ENCODE measurements around the gene SLC38A6. TPM values are rescaled to one million over a fixed set of nuclear protein-coding genes. Genes with fewer than 3 reads are reported as not detected.

SLC38A6 gene
- total RNA-seq, 2 experiments from 2014 or later: 15.8 to 16.8 TPM

- ChIA-PET CTCF (ENCODE audit: unreplicated experiment) (no interaction called here), POLR2A (no interaction called here)
- intact Hi-C loops (cut with micrococcal nuclease; ENCODE audit: unreplicated experiment): no loop called here
- Histone ChIP-seq H3K36me3 (ENCODE audit: insufficient read depth, low read length) (no peaks in the 10 kb centered on the region), H3K9me3 (ENCODE audit: low read length) (no peaks in the 10 kb centered on the region), H3K79me2 (ENCODE audit: insufficient read depth, low read depth, low read length) (no peaks in the 10 kb centered on the region), H3K27ac (ENCODE audit: low read depth, low read length, poor library complexity, severe bottlenecking) (no peak overlapping the region), H3K9me2 (ENCODE audit: insufficient read depth, low read length) (no peaks in the 10 kb centered on the region), H3K4me2 (ENCODE audit: low read length) (no peak overlapping the region), H3K4me3 (ENCODE audit: low read depth, low read length, poor library complexity, severe bottlenecking) (no peak overlapping the region), H2AFZ (ENCODE audit: low read length) (no peak overlapping the region), H3K4me1 (ENCODE audit: insufficient read depth, low read length, poor library complexity, severe bottlenecking) (peaks cover 7% of the 10 kb centered on the region), H4K20me1 (ENCODE audit: insufficient read depth, low read length) (no peaks in the 10 kb centered on the region)
- TF ChIP-seq, protein P1, sequence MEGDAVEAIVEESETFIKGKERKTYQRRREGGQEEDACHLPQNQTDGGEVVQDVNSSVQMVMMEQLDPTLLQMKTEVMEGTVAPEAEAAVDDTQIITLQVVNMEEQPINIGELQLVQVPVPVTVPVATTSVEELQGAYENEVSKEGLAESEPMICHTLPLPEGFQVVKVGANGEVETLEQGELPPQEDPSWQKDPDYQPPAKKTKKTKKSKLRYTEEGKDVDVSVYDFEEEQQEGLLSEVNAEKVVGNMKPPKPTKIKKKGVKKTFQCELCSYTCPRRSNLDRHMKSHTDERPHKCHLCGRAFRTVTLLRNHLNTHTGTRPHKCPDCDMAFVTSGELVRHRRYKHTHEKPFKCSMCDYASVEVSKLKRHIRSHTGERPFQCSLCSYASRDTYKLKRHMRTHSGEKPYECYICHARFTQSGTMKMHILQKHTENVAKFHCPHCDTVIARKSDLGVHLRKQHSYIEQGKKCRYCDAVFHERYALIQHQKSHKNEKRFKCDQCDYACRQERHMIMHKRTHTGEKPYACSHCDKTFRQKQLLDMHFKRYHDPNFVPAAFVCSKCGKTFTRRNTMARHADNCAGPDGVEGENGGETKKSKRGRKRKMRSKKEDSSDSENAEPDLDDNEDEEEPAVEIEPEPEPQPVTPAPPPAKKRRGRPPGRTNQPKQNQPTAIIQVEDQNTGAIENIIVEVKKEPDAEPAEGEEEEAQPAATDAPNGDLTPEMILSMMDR (conservative IDR thresholded peaks at IDR 0.05; ENCODE audit: low read length): no peak
- TF ChIP-seq EZH2phosphoT487 (IDR thresholded peaks at IDR 0.05; ENCODE audit: borderline replicate concordance, low read depth, low read length): no peak
- no peak for DNase-seq (ENCODE audit: low spot score)
- no TSS peak for BruUV-seq (replicated peaks)
Observed at GRCh38 chr14:60935319-60935718, 45.7 kb upstream of the SLC38A6 start.

GRCh38 chr14:60943637-60944032 lies 37.4 kb upstream of the SLC38A6 start:
- intact Hi-C loops (cut with micrococcal nuclease; ENCODE audit: unreplicated experiment): no loop called here

DNA sequence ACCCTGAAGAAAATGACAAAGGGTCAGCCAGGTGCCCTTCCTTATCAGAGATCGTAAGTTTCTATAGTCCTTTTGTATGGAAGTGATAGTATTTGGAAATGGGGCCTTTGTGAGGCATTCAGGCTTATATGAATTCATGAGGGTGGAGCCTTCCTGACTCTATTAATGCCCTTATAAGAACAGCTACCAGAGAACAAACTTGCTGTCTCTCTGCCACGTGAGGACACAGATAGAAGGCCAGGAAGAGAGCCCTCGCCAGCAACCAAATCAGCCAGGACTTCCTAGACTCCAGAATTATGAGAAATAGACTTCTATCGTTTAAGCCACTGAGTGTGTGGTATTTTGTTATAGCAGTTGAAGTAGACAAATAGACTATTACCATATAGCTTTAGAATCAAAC lies 36.8 kb upstream of the SLC38A6 start:
- no peak for DNase-seq (ENCODE audit: low spot score)
- ChIA-PET CTCF (ENCODE audit: unreplicated experiment) (no interaction called here), POLR2A (no interaction called here)
- Histone ChIP-seq H3K4me3 (ENCODE audit: low read depth, low read length, poor library complexity, severe bottlenecking) (no peak overlapping the region), H4K20me1 (ENCODE audit: insufficient read depth, low read length) (no peaks in the 10 kb centered on the region), H3K79me2 (ENCODE audit: insufficient read depth, low read depth, low read length) (no peaks in the 10 kb centered on the region), H3K9me3 (ENCODE audit: low read length) (no peaks in the 10 kb centered on the region), H3K9me2 (ENCODE audit: insufficient read depth, low read length) (no peaks in the 10 kb centered on the region), H3K36me3 (ENCODE audit: insufficient read depth, low read length) (no peaks in the 10 kb centered on the region), H3K4me1 (ENCODE audit: insufficient read depth, low read length, poor library complexity, severe bottlenecking) (no peaks in the 10 kb centered on the region), H2AFZ (ENCODE audit: low read length) (no peak overlapping the region), H3K27ac (ENCODE audit: low read depth, low read length, poor library complexity, severe bottlenecking) (no peak overlapping the region), H3K4me2 (ENCODE audit: low read length) (no peak overlapping the region)
- intact Hi-C loops (cut with micrococcal nuclease; ENCODE audit: unreplicated experiment): no loop called here
- no TSS peak for BruUV-seq (replicated peaks)
- TF ChIP-seq, protein P1 (conservative IDR thresholded peaks at IDR 0.05; ENCODE audit: low read length): no peak
- no peak for TF ChIP-seq EZH2phosphoT487 (IDR thresholded peaks at IDR 0.05; ENCODE audit: borderline replicate concordance, low read depth, low read length)

More at GRCh38 chr14:60943637-60944032, 37.4 kb upstream of the SLC38A6 start:
- CTCF ChIA-PET (ENCODE audit: unreplicated experiment): no interaction called here
- no peak for TF ChIP-seq EZH2phosphoT487 (IDR thresholded peaks at IDR 0.05; ENCODE audit: borderline replicate concordance, low read depth, low read length)
- TF ChIP-seq, protein P1 (conservative IDR thresholded peaks at IDR 0.05; ENCODE audit: low read length): no peak
- no peaks in the 10 kb centered on the region for H3K4me1 ChIP-seq (ENCODE audit: insufficient read depth, low read length, poor library complexity, severe bottlenecking)
- H3K4me3 ChIP-seq (ENCODE audit: low read depth, low read length, poor library complexity, severe bottlenecking): no peak overlapping the region
- POLR2A ChIA-PET: interaction anchor here (0.6 to 0.8 kb wide), 3 partner anchors 7 to 335 kb away, joined by 3 to 6 read pairs (median 3); no protein-coding TSS in a partner anchor
- no peak for DNase-seq (ENCODE audit: low spot score)
- no peak overlapping the region for H2AFZ ChIP-seq (ENCODE audit: low read length)
- no TSS peak for BruUV-seq (replicated peaks)
- H3K79me2 ChIP-seq (ENCODE audit: insufficient read depth, low read depth, low read length): no peaks in the 10 kb centered on the region
- no peak overlapping the region for H3K4me2 ChIP-seq (ENCODE audit: low read length)
- H3K27ac ChIP-seq (ENCODE audit: low read depth, low read length, poor library complexity, severe bottlenecking): no peak overlapping the region
- no peaks in the 10 kb centered on the region for H3K9me2 ChIP-seq (ENCODE audit: insufficient read depth, low read length)
- no peaks in the 10 kb centered on the region for H3K36me3 ChIP-seq (ENCODE audit: insufficient read depth, low read length)
- no peaks in the 10 kb centered on the region for H4K20me1 ChIP-seq (ENCODE audit: insufficient read depth, low read length)
- no peaks in the 10 kb centered on the region for H3K9me3 ChIP-seq (ENCODE audit: low read length)
